Measurements from ENCODE around the gene CDCA4.
A peak's percentile ranks its signal among the peaks of the same experiment; 100 is the strongest.
"Not testable (repeated sequence)": the region's sequence is repeated elsewhere in the genome, so short reads cannot be mapped to it uniquely, and the experiment has no call there.

Gene CDCA4

DNA sequence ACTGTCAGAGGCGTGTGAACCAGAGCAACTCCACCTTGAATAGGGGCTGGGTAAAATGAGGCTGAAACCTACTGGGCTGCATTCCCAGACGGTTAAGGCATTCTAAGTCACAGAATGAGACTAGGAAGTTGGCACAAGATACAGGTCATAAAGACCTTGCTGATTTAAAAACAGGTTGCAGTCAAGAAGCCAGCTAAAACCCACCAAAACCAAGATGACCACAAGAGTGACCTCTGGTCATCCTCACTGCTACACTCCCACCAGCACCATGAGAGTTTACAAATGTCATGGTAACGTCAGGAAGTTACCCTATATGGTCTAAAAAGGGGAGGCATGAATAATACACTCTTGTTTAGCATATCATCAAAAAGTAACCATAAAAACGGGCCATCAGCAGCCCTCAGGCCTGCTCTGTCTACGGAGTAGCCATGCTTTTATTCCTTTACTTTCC lies 11.6 kb upstream of the CDCA4 start:
- DNase-seq: not testable (repeated sequence)

DNA sequence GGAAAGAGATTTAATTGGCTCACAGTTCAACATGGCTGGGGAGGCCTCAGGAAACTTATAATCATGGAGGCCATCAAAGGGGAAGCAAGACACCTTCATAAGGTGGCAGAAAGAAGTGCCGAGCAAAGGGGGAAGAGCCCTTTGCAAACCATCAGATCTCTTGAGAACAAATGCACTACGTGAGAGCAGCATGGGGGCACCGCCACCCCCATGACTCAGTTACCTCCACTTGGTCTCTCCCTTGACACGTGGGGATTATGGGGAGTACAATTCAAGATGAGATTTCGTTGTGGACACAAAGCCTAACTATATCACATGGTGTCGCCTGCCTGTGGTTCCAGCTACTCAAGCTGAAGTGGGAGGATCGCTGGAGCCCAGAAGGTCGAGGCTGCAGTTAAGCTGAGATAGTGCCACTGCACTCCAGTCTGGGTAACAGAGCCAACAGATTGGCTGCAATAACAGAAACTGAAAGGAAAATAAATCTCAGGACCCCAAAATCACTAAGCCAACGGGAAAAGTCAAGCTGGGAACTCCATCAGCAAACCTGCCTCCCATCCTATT lies 10.0 kb upstream of the CDCA4 start:
- DNase-seq: no peak

DNA sequence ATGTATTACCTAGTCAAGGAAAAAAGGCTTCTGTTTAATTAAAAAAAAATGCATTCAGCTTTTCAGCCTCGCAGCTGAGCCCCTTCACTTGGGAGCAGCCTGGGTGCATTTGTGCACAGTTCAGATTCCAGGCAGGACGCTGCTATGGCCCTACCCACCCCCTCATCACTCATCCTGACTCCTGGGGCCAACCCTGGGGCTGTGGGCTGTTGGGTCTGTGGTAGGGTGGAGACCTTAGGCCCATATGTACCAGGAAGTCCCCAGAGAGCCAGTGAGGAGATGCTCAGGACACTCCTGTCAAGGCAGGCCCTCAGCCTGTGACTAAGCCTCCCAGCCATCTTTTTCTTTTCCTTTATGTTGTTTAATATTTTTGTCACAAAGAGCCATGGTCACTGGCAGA lies 9.3 kb upstream of the CDCA4 start:
- DNase-seq: no peak

DNA sequence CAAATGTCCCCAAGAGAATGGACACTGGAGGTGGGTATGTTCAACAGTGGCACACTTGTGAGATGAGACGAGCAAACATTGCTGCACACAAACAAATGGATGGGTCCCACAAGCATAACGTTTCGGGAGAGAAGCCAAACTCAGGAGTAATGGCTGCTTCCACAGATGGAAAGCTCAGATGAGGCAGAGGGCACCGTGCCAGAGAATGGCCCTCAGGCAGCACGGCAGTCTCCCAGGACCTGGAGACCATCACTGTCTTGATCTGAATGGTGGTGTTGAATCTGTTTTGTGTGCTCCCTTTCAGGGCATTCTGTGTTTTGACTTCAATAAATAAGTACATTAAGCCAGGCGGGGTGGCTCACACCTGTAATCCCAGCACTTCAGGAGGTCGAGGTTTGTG lies 8.5 kb upstream of the CDCA4 start:
- DNase-seq: no peak

DNA sequence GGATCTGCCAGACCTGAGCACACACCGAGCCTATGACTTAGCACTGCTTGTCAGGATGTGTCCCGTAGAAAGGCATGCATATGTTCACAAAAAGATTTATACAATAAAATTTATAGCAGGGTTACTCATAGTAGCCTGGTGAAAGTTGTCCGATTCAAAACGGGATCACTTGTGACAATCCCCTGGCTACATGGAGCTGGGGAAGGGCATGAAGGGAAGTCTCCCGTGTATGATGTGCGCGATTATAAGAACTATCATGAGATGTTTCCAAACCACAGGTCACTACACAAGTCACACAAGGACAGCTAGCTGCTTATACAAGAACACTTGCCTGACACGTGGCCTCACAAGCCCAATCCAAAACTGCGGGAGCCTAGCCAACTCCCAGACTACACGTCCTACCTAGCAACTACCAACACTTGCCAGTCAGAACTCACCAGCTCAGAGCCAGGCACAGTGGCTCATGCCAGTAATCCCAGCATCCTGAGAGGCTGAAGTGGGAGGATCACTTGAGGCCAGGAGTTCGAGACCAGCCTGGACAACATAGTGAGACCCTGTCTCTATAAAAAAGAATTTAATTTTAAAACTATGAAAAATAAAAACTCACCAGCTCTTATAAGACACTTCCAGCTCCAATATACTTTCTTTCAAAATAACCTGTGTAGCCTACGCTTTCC lies 7.5 kb upstream of the CDCA4 start:
- no peak for DNase-seq

DNA sequence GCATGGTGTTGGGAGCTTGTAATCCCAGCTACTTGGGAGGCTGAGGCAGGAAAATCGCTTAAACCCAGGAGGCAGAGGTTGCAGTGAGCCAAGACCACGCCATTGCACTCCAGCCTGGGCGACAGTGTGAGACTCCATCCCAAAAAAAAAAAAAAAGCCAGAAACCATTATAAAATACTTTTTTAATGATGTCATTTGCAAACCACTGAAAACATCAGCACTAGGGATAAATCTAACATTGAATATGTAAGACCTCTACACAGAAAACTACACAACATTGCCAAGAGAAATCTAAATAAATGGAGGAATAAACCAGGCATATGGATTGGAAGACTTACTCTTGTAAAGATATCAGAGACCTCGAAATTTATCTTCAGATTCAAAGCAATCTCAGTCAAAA lies 6.8 kb upstream of the CDCA4 start:
- DNase-seq: not testable (repeated sequence)

- DNase-seq: no peak
Observed at GRCh38 chr14:105026802-105027563, 6.1 kb upstream of the CDCA4 start.

DNA sequence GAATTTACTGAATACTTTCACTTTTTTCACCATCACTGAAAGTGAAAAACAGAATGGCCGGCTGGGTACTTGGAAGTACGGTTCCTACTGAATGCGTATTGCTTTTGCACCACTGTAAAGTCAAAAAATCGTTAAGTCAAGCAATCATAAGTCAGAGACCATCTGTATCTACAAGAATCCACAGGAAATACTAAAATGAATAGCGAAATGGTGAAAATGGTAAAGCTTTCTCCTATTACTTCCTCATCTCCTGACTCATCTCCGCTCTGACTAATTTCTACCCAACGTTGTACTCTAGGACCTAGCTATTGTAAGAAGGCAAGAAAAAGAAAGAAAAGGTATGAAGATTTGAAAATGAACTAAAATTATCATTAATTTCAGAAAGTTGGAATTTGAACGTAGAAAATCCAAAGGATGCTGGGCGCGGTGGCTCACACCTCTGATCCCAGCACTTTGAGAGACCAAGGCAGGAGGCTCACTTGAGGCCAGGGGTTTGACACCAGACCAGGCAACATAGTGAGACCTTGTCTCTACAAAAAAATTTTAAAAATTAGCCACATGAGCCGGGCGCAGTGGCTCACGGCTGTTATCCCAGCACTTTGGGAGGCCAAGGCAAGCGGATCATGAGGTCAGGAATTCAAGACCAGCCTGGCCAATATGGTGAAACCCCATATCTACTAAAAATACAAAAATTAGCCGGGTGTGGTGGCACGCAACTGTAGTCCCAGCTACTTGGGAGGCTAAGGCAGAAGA lies 5.3 kb upstream of the CDCA4 start:
- no peak for DNase-seq

- no peak for DNase-seq
Observed at GRCh38 chr14:105025429-105025828, 4.5 kb upstream of the CDCA4 start.

GRCh38 chr14:105023791-105024480 lies 3.1 kb upstream of the CDCA4 start:
- DNase-seq: no peak

- no peak for DNase-seq
Observed at GRCh38 chr14:105023144-105023543, 2.3 kb upstream of the CDCA4 start.

DNA sequence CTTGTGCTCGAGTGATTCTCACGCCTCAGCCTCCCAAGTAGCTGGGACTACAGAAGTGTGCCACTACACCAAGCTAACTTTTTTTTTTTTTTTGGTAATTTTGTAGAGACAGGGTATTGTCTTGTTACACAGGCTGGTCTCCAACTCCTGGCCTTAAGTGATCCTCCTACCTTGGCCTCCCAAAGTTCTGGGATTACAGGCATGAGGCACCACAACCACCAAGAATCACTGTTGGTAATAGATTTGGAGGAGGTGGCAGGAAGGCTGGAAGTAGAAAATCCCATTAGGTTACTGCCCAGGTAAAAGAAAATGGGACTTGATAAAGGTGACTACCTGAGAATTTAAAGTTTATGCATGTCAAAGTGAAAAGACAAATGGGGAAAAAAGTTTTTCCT lies 1.4 kb upstream of the CDCA4 start:
- DNase-seq: no peak

DNA sequence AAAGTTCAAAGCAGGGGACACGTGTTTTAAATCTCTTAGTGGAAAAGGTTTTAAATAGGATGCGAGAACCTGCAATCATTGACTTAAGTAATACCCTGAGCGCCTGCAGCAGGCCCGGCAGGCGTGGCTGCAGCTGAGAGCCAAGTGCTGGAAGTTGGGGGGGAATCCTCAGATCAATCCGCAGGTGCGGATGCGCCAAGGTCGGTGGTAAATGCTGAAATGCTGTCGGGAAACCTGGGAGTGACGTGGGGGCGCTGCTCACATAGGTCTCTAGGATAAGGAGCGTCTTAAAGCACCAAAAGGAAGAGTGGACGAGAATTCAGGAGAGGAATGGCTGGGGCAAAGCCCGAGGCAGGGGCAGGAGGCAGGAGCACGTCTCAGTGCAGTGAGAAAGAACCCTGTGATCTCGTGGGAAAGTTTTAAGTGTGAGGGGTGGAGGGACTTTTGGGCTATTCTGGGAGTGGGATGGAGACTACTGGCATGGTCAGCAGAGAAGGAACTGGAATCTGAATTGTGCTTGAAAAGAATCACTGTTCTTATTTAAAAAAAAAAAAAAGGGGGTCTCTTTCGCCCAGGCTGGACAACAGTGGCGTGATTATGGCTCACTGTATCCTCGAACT lies 883 bp upstream of the CDCA4 start:
- peak; percentile 33 for DNase-seq

GRCh38 chr14:105019861-105020814 lies 745 bp downstream of the CDCA4 start:
- peak; percentile 54 for DNase-seq

GRCh38 chr14:105018414-105018813 lies 2.5 kb downstream of the CDCA4 start:
- no peak for DNase-seq

DNA sequence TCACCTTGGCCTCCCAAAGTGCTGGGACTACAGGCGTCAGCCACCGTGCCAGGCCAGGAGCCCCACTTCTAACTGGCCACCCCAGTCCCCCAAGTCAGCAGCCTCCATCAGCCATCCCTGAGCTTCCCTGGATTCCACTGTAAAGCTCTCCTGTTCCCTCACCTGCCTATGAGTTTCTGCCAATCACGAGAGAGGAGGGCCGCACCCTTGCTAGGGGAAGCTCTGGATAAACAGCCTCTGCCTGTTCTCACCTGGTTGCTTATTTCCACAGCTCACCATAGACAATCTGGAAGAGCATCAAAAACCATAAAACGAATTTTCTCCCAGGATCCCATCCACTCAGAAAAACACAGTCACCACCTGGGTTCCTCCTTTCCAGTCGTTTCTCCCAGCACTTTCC lies 5.0 kb downstream of the CDCA4 start:
- DNase-seq: no peak

DNA sequence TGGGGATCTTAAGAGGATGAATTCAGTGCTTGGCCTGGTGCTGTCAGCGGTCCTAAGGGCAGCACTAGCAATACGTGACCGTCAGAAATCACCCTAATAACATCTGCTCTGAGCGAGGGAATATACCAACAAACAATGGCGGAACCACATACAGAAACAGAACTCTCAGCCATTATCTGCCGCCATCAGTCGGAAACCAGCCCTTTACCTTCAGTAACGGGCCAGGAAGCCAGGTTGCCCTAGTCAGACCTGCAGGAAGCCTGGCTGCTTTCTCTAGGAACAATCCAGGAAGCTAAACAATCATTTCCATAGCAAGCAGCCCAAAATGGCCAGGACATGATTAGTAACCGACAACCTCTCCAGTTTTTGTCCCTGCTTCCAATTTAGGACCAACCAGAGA lies 5.6 kb downstream of the CDCA4 start:
- no peak for DNase-seq

GRCh38 chr14:105014631-105015030 lies 6.3 kb downstream of the CDCA4 start:
- DNase-seq: no peak

- DNase-seq: no peak
Observed at GRCh38 chr14:105014032-105014431, 6.9 kb downstream of the CDCA4 start.

GRCh38 chr14:105013150-105013785 lies 7.6 kb downstream of the CDCA4 start:
- DNase-seq: no peak

Measured in activated CD8-positive, alpha-beta memory T cell treated with anti-CD3 and anti-CD28 coated beads, Interleukin-2, amount 50 U/mL, for 4 hours (primary cell).